GM10248 (cell line): ENCODE measurements around the gene MED9.

Experiments
- CTCF ChIA-PET: fragments of 300-600 bp; sonication (Branson Sonifier 250); formaldehyde crosslinking; extraction: SDS; loops from one replicate; lab custom pipeline; 2021; ENCODE audit warnings: antibody characterized with exemption; lab: Yijun Ruan, JAX
- POLR2A ChIA-PET: fragments of 350-650 bp; sonication (Branson Sonifier 250); formaldehyde crosslinking; extraction: SDS; loops from one replicate; lab custom pipeline; 2020; ENCODE audit warnings: antibody characterized with exemption; lab: Yijun Ruan, JAX
- DNase-seq: peaks from one replicate; pipeline ENCODE4 v3.0.0; 2012; ENCODE audit errors: extremely low spot score
- TF ChIP-seq, protein P1 (sequence below): IDR thresholded peaks from 2 replicates; pipeline ENCODE4 v1.5.1; 2012; ENCODE audit warnings: mild to moderate bottlenecking, low read depth; ENCODE audit errors: extremely low read depth, missing control alignments, control extremely low read depth

MED9 gene

GRCh38 chr17:17496189-17497064 lies 19.6 kb downstream of the MED9 start, which contains the start of gene RASD1:
RASD1 (minus strand) TSS chr17:17496395; CDS start chr17:17496181, 214 bp downstream.
- TF ChIP-seq, protein P1, sequence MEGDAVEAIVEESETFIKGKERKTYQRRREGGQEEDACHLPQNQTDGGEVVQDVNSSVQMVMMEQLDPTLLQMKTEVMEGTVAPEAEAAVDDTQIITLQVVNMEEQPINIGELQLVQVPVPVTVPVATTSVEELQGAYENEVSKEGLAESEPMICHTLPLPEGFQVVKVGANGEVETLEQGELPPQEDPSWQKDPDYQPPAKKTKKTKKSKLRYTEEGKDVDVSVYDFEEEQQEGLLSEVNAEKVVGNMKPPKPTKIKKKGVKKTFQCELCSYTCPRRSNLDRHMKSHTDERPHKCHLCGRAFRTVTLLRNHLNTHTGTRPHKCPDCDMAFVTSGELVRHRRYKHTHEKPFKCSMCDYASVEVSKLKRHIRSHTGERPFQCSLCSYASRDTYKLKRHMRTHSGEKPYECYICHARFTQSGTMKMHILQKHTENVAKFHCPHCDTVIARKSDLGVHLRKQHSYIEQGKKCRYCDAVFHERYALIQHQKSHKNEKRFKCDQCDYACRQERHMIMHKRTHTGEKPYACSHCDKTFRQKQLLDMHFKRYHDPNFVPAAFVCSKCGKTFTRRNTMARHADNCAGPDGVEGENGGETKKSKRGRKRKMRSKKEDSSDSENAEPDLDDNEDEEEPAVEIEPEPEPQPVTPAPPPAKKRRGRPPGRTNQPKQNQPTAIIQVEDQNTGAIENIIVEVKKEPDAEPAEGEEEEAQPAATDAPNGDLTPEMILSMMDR = peak; percentile 93
- ChIA-PET POLR2A (interaction anchor here (0.5 to 0.6 kb wide), 6 partner anchors 8 to 398 kb away, joined by 3 to 5 read pairs (median 3); no protein-coding TSS in a partner anchor), CTCF (interaction anchor here (0.6 to 5.2 kb wide), 62 partner anchors 9 to 607 kb away, joined by 3 to 82 read pairs (median 4); partner anchors contain the start of gene PEMT)
- DNase-seq = peak; percentile 95

- ChIA-PET CTCF (interaction anchor here (0.7 to 5.2 kb wide), 62 partner anchors 9 to 608 kb away, joined by 3 to 82 read pairs (median 4); partner anchors contain the start of gene PEMT), POLR2A (no interaction called here)
- TF ChIP-seq, protein P1 = no peak
- no peak for DNase-seq
These were observed 20.5 kb downstream of the MED9 start for GRCh38 chr17:17497065-17497844.

GRCh38 chr17:17497845-17498520 lies 21.2 kb downstream of the MED9 start:
- TF ChIP-seq, protein P1 = no peak
- no peak for DNase-seq
- ChIA-PET CTCF (interaction anchor here (1.1 to 5.2 kb wide), 25 partner anchors 8 to 421 kb away, joined by 3 to 82 read pairs (median 8); partner anchors contain the start of gene PEMT), POLR2A (no interaction called here)

GRCh38 chr17:17498606-17499301 lies 22.0 kb downstream of the MED9 start:
- ChIA-PET POLR2A (no interaction called here), CTCF (interaction anchor here (0.9 to 5.2 kb wide), 5 partner anchors 143 to 420 kb away, joined by 3 to 82 read pairs (median 3); no protein-coding TSS in a partner anchor)
- TF ChIP-seq, protein P1 = no peak
- no peak for DNase-seq

- ChIA-PET POLR2A (no interaction called here), CTCF (interaction anchor here (0.9 to 5.2 kb wide), 7 partner anchors 70 to 420 kb away, joined by 3 to 26 read pairs (median 3); no protein-coding TSS in a partner anchor)
- no peak for DNase-seq
- TF ChIP-seq, protein P1 = no peak
These were observed 22.8 kb downstream of the MED9 start for GRCh38 chr17:17499402-17500145.
